WERI-Rb-1 (cell line): ENCODE measurements around the gene KCNH3.

Source experiments
- DNase-seq: peaks from one replicate; pipeline ENCODE4 v3.0.0-alpha.2; 2020
- H3K27ac ChIP-seq: fragments of 250-450 bp; sonication (Bioruptor Pico); 2 replicates; pipeline ENCODE4 v1.5.1; 2020; ENCODE audit warnings: mild to moderate bottlenecking, moderate library complexity
- H3K27me3 ChIP-seq: fragments of 250-450 bp; sonication (Bioruptor Pico); 2 replicates; pipeline ENCODE4 v1.5.1; 2021; ENCODE audit warnings: mild to moderate bottlenecking, low read depth, moderate library complexity; ENCODE audit not compliant: insufficient read depth, severe bottlenecking
- H3K36me3 ChIP-seq: fragments of 250-450 bp; sonication (Bioruptor Pico); 2 replicates; pipeline ENCODE4 v1.5.1; 2020; ENCODE audit warnings: mild to moderate bottlenecking, moderate library complexity
- H3K4me3 ChIP-seq: 2 replicates; pipeline ENCODE4 v1.5.1; 2011; ENCODE audit warnings: low read depth, mild to moderate bottlenecking, control low read depth, low read length
- H3K9me3 ChIP-seq: fragments of 250-450 bp; sonication (Bioruptor Pico); 2 replicates; pipeline ENCODE4 v1.5.1; 2021; ENCODE audit warnings: mild to moderate bottlenecking, moderate library complexity; ENCODE audit not compliant: severe bottlenecking
- CTCF ChIP-seq: IDR thresholded peaks from 2 replicates; pipeline ENCODE4 v1.5.1; 2011; ENCODE audit warnings: low read depth, mild to moderate bottlenecking, control low read depth, inconsistent platforms, low read length

Gene KCNH3

GRCh38 chr12:49536526-49537071, 2.2 kb upstream of the KCNH3 start:
- no peak for TF ChIP-seq CTCF
- Histone ChIP-seq H3K4me3 (no peak overlapping the region), H3K27me3 (peaks cover 8% of the 10 kb centered on the region), H3K36me3 (no peaks in the 10 kb centered on the region), H3K27ac (no peak overlapping the region), H3K9me3 (no peaks in the 10 kb centered on the region)
- no peak for DNase-seq

GRCh38 chr12:49537231-49537751, 1.5 kb upstream of the KCNH3 start:
- TF ChIP-seq CTCF: no peak
- H3K36me3 ChIP-seq: no peaks in the 10 kb centered on the region
- no peaks in the 10 kb centered on the region for H3K9me3 ChIP-seq
- H3K27me3 ChIP-seq: peaks cover 8% of the 10 kb centered on the region
- peak; percentile 53 for DNase-seq
- peak overlapping the region; percentile 62 for H3K4me3 ChIP-seq
- H3K27ac ChIP-seq: no peak overlapping the region

- H3K27me3 ChIP-seq: peaks cover 8% of the 10 kb centered on the region
- no peak for DNase-seq
- H3K4me3 ChIP-seq: peak overlapping the region; percentile 62
- H3K27ac ChIP-seq: no peak overlapping the region
- TF ChIP-seq CTCF: 0 out of 2 replicates have a peak, but pooled peaks have one; percentile 37
- H3K9me3 ChIP-seq: no peaks in the 10 kb centered on the region
- no peaks in the 10 kb centered on the region for H3K36me3 ChIP-seq
Measured at GRCh38 chr12:49537752-49538509, 899 bp upstream of the KCNH3 start.

GRCh38 chr12:49539406-49540228, 787 bp downstream of the KCNH3 start:
- Histone ChIP-seq H3K27me3 (peaks cover 8% of the 10 kb centered on the region), H3K27ac (no peak overlapping the region), H3K9me3 (no peaks in the 10 kb centered on the region), H3K36me3 (no peaks in the 10 kb centered on the region), H3K4me3 (peak overlapping the region; percentile 62)
- no peak for TF ChIP-seq CTCF
- no peak for DNase-seq

GRCh38 chr12:49540229-49541139, 1.7 kb downstream of the KCNH3 start:
- Histone ChIP-seq H3K9me3 (no peaks in the 10 kb centered on the region), H3K27me3 (peaks cover 8% of the 10 kb centered on the region), H3K4me3 (peak overlapping the region; percentile 62; the same call in 1 of the 2 replicates), H3K36me3 (no peaks in the 10 kb centered on the region), H3K27ac (no peak overlapping the region)
- no peak for TF ChIP-seq CTCF
- no peak for DNase-seq
